Measurements from ENCODE around the gene DHRS7B.
"Not testable (repeated sequence)": the region's sequence is repeated elsewhere in the genome, so short reads cannot be mapped to it uniquely, and the experiment has no call there.

Gene DHRS7B

DNA sequence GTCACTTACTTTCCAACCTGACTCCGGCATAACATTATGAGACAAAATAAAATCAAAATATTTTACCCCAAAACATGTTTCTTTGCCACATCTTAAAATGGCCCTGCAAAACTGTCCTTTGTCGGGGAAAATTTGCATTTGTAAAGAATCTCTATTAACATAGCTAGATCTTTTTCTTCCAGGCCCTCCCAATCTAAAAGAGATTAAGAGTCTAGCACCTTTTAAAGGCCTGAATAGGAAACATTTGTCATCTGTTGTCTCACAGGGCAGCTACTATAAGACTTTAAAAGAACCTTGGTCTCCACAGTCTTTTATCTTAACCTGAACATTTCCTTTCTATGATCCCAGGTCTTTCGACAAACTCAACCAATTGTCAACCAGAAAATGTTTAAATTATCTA is 18.1 kb upstream of the DHRS7B start:
- DNase-seq (ENCODE audit: low read depth in 2 of 2), result no peak

DNA sequence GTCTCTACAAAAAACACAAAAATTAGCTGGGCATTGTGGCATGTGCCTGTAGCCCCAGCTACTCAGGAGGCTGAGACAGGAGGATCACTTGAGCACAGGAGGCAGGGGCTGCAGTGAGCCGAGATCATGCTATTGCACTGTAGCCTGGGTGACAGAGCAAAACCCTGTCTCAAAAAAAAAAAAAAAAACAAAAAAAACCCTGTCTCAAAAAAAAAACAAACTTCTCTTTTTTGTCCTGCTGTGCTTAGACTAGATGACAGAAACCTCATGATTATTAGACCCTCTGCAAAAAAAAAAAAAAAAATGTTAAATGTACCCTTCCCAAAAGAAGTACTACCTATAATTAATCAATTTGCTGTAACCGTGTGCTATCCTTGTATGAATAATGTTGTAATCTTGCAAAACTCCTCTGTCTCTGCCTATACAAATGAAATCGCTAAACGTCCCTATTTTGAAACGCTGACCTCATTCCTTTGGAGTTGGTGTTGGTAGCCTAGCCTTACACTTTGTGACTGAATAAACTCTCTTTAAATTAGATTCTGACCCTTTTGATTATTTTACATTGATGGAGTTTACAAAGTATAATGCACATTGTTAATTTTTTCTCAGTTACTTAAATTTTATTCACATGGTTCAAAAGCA is 13.6 kb upstream of the DHRS7B start:
- DNase-seq (ENCODE audit: low read depth in 2 of 2), result no peak

DNA sequence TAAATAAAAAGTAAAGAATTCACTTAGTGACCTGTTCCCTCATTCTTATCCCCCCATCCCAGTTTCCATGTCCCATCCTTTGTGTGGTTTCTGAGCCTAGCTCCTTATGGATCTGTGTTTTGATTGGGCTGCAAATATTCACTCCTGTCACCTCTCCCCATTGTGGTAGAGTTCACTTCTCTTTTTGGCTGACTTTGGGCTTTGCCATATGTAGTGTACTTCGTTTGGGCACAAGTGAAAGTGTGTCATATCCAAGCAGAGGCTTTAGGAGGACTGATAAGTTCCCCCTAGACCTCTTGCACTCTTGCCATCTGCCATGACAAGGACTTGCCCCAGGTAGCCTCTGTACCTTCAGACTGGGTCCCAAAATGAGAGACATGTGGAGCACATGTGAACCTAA is 13.0 kb upstream of the DHRS7B start:
- DNase-seq (ENCODE audit: low read depth in 2 of 2), result no peak

GRCh38 chr17:21114791-21115190 is 12.0 kb upstream of the DHRS7B start:
- not testable (repeated sequence) for DNase-seq (ENCODE audit: low read depth in 2 of 2)

DNA sequence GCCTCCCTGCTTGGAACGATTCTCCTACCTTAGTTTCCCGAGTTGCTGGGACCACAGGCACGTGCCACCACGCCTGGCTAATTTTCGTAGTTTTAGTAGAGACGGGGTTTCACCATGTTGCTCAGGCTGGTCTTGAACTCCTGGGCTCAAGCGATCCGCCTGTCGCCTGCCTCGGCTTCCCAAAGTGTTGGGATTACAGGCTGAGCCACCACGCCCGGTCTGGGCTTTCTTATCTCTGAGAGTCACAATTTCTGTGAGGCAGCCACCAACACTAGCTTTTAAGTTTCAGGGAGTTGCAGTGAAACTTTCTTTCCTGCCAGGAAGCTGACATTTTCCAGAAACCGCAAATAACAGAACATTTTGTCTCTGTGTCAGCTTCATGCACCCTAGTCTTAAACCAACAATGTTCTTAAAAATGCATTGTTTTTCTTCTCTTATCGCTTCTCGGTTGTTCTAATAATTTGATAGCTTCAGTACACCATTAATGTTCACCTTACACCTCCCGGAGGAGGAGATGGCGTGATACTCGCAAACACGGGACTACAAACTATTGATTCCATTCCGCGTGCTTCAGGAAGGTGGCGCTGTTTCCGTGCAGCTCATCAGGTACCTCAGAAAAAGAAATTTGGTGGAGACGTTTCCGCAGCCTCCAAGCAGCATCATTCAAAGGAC is 7.4 kb upstream of the DHRS7B start:
- peak; percentile 44 to 51 for DNase-seq (ENCODE audit: low read depth in 2 of 2)

- DNase-seq (ENCODE audit: low read depth in 2 of 2), result no peak
Observed at GRCh38 chr17:21119919-21120249, 6.9 kb upstream of the DHRS7B start.

- no peak for DNase-seq (ENCODE audit: low read depth in 2 of 2)
Observed at GRCh38 chr17:21124086-21124485, 2.7 kb upstream of the DHRS7B start.

DNA sequence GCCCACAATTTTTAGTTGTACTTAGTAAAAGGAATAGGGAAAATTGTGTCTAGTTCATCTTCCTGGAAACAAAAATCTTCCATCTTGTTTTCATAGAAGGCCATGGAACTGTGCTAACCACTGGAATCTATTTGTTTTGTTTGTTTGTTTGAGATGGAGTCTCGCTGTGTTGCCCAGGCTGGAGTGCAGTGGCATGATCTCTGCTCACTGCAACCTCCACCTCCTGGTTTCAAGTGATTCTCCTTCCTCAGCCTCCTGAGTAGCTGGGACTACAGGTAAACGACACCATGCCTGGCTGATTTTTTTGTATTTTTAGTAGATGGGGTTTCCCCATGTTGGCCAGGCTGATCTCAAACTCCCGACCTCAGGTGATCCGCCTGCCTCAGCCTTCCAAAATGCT is 2.2 kb upstream of the DHRS7B start:
- DNase-seq (ENCODE audit: low read depth in 2 of 2), result not testable (repeated sequence)

DNA sequence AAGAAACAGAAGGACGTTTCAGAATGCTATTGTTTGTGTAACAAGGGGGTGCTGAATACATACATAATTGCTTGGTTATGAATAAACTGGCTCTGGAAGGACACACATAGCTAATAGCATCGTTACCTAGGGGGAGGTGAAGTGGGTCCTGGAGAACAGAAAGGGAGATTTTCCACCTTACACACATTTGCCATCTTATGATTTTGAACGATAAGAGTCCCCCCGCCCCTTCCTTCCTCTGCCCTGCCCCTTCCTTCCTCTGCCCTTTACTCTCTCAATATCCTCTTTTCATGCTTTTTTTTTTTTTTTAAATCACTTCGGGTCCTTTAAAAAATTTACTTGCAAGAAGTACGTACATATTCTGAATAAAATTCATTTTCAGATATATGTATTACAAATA is 902 bp upstream of the DHRS7B start:
- peak in 1 of 2 donors; percentile 18 for DNase-seq (ENCODE audit: low read depth in 2 of 2)

DNA sequence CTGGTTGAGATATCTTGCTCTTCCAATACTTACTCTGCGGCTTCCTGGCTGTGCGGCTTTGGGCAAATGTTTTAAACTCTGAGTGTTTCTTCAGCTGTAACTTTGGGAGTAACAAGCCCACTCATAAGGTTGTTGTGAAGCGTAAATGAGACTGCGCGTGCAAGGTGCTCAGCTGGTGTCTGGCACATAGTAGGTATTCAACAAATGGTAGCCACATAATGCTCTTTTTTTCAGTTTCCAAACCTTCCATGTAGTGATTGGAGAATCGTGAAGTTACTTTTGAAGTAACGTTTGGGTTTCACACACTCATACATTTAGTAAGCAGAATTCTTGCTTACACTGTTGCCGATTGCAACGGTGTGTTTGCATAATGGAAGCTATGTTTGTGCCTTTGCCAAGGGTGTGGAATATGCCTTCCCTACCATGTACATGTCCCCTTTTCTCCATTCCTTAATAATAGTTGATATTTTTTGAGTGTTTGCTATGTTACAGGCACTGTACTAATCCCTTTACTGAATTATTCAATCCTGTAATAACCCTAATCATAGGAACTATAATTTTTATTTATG is 829 bp downstream of the DHRS7B start:
- DNase-seq (ENCODE audit: low read depth in 2 of 2), result no peak

DNA sequence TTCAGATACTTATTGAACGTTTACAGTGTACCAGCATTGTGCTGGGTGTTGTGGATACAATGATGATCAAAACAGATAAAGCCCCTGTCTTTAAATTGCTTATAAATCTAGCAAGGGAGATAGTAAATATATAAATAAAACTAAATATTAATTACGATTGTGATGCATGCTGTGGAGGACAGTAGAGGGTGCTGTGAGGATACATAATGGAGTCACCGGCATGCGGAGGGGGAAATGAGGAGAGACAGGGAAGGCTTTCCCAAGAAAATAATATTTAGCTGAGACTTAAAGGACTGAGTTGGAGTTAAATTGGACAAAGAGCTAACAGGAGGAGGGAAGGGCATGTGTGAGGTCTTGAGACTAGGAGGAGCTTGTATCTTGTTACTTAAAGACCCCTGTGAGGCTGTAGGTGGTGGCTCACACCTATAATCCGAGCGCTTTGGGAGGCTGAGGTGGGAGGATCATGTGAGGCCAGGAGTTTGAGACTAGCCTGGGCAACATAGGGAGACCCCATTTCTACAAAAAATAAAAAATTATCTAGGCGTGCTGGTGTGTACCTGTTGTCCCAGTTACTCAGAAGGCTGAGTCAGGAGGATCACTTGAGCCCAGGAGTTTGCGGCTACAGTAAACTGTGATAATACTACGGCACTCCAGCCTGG is 2.4 kb downstream of the DHRS7B start:
- DNase-seq (ENCODE audit: low read depth in 2 of 2), result no peak

DNA sequence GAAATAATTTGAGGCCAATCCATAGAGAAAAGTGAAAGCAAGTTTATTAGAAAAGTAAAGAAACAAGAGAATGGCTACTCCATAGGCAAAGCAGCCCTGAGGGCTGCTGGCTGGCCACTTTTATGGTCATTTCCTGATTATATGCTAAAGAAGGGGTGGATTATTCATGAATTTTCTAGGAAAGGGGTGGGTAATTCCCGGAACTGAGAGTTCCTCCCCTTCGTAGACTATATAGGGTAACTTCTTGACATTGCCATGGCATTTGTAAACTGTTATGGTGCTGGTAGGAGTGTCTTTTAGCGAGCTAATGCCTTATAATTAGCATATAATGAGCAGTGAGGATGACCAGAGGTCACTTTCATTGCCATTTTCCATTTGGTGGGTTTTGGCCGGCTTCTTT is 4.4 kb downstream of the DHRS7B start:
- DNase-seq (ENCODE audit: low read depth in 2 of 2), result no peak

DNA sequence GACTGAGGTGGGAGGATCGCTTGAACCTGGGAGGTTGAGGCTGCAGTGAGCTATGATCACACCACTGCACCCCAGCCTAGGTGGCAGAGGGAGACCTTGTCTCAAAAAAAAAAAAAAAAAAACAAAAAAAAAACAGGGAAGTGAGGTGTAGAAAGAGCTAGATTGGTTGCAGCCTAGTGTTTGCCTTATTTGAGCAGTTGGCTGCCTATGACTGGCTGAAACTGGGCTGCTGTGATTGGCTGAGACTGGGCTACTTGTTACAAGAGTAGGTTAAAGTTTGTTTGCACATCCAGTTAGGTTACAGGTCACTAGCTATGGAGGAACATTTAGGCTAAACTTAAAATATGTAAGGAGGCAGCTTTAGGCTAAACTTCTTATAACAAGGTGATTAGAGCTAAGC is 5.7 kb downstream of the DHRS7B start:
- DNase-seq (ENCODE audit: low read depth in 2 of 2), result no peak

- DNase-seq (ENCODE audit: low read depth in 2 of 2), result no peak
Observed at GRCh38 chr17:21134559-21134958, 7.8 kb downstream of the DHRS7B start.

GRCh38 chr17:21140911-21141310 is 14.1 kb downstream of the DHRS7B start:
- no peak for DNase-seq (ENCODE audit: low read depth in 2 of 2)

- no peak for DNase-seq (ENCODE audit: low read depth in 2 of 2)
Observed at GRCh38 chr17:21141331-21141730, 14.6 kb downstream of the DHRS7B start.

- not testable (repeated sequence) for DNase-seq (ENCODE audit: low read depth in 2 of 2)
Observed at GRCh38 chr17:21142065-21142464, 15.3 kb downstream of the DHRS7B start.

DNA sequence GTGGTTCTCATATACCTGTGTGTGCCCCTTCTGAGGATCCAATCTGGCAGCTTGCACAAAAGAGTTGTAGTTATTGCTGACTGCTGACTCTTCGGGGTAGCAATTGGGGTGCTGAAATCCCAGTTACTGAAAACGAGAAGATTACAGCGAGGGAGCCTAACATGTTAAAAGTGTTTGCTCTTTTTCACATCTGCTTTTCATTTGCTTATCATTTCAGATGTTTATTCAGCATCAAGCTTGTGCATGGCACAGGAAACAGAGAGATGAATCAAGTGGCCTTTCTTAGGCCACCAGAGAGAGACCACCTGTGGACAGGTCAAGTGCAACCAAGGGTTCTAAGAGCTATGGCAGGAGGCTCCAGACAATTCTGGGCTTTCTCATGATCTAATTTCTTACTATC is 16.9 kb downstream of the DHRS7B start:
- DNase-seq (ENCODE audit: low read depth in 2 of 2), result no peak

DNA sequence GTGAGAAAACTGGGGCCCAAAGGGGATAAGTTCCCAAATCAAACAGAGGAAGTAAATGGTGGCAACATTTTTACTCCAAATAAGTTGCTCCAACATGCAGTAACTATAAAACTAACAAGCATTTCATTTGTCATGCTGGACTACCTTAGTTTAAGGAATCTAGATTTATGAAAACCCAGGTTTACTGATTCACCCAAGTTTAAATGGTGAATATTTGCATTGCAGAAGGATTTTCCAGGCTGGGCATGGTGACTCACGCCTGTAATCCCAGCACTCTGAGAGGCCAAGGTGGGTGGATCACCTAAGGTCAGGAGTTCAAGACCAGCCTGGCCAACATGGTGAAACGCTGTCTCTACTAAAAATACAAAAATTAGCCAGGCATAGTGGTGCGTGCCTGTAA is 17.5 kb downstream of the DHRS7B start:
- not testable (repeated sequence) for DNase-seq (ENCODE audit: low read depth in 2 of 2)

DNA sequence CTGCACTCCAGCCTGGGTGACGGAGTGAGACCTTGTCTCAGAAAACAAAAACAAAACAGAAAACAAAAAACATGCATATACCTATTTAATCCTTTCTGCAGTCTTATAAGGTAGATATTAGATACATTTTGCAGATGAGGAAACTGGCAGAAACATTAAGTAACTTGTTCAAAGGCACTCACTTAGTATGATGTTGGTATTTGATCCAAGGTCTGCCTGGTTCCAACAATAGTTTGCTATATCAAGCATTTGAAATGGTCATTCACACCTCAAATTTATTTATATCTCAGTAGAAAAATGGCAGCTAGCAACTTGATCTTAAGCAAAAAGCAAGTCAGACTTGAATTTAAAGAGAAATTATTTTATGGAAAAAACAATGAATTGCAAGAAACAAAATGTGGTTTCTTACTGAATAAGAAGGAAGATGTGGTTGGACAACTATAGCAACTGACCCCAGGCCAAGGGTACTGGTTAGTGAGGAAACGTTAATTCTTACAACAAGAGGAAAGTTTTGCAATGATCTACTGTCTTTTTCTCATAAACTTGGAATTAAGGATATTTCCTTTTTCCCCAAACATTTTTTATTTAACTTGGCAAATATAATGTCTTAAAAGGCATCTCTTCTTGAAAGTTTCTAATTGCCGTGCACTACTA is 19.7 kb downstream of the DHRS7B start:
- no peak for DNase-seq (ENCODE audit: low read depth in 2 of 2)

DNA sequence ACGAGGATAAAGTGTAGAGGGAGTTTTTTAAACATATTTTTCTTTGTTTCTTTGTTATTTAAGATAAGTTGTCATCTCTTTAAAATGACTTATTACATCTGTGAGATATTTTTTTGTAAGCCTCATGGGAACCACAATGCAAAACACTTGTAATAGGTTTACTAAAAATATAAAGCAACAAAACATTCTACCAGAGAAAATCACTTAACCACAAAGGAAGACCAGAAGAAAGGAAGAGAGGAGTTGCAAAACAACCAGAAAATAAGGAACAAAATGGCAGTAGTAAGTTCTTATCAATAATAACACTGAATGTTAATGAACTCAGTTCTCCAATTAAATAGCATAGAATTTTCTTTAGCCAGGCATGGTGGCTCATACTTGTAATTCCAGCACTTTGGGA is 22.9 kb downstream of the DHRS7B start:
- DNase-seq (ENCODE audit: low read depth in 2 of 2), result no peak

DNA sequence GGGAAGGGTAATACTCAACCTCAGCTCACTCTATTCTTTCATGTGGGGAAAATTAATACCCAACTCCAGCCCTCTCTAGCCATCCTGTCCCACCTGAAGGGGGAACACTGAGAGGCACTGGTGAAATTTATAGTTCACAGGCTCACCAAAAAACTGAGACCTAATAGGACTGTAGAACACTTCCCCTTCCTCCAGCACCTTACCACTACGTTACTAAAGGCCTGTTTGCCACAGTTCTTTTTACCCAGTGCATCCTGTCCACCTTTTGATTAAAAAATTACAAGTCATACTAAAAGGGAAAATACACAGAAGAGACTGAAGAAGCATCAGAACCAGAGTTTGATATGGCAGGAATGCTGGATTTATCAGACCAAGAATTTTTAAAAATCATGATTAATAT is 26.0 kb downstream of the DHRS7B start:
- no peak for DNase-seq (ENCODE audit: low read depth in 2 of 2)
